GM12864 (cell line): ENCODE data around the gene CFAP92.

Experiments used
- DNase-seq: peaks from one replicate; pipeline ENCODE4 v3.0.0-alpha.2; 2011; ENCODE audit warnings: low read depth
- H3K4me3 ChIP-seq: 2 replicates; pipeline ENCODE4 v1.5.1; 2011; ENCODE audit warnings: mild to moderate bottlenecking, low read depth, low read length, control low read depth
- CTCF ChIP-seq: IDR thresholded peaks from 2 replicates; pipeline ENCODE4 v1.5.1; 2011; ENCODE audit warnings: low read depth, mild to moderate bottlenecking, moderate library complexity, low read length, control low read depth, inconsistent platforms; ENCODE audit errors: missing control alignments

CFAP92 gene

GRCh38 chr3:129001806-129002572 lies 8.1 kb upstream of the CFAP92 start:
- TF ChIP-seq CTCF: no peak
- DNase-seq: no peak
- H3K4me3 ChIP-seq: no peak overlapping the region

- no peak within 1 kb of the TSS for H3K4me3 ChIP-seq
- no peak for TF ChIP-seq CTCF
- DNase-seq: no peak
These were observed 7.4 kb upstream of the CFAP92 start, which contains the start of gene EFCC1 for GRCh38 chr3:129001101-129001805. EFCC1 (plus strand) TSS chr3:129001304; CDS start chr3:129001629, 325 bp downstream.

- DNase-seq: no peak
- no peak overlapping the region for H3K4me3 ChIP-seq
- TF ChIP-seq CTCF: no peak
These were observed 6.8 kb upstream of the CFAP92 start for GRCh38 chr3:129000742-129001100.

GRCh38 chr3:128999102-128999501 lies 5.2 kb upstream of the CFAP92 start:
- H3K4me3 ChIP-seq: no peak overlapping the region
- no peak for TF ChIP-seq CTCF
- no peak for DNase-seq

- H3K4me3 ChIP-seq: no peak overlapping the region
- no peak for TF ChIP-seq CTCF
- DNase-seq: no peak
These were observed 4.7 kb upstream of the CFAP92 start for GRCh38 chr3:128998561-128998960.

DNA sequence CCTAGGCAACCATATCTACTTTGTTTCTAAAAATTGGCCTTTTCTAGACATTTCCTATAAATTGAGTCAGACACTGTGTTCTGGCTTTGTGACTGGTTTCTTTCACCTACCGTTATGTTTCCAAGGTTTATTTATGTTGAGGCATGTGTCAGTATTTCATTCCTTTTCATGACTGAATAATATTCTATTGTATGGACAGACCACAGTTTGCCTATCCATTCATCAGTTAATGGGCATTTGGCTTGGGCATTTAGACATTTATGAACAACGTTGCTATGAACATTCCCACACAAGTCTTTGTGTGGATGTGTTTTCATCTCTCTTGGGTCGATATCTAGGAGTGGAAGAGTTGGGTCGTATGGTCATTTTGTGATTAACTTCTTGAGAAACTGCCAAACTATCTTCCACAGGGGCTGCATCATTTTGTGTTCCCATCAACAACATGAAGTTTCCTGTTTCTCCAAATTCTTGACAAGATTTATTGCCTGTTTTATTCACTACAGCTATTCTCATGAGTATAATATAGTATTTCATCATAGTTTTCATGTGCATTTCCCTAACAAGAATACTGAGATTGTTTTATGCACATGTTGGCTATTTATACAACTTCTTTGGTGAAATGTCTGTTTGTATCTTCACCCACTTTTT lies 3.7 kb upstream of the CFAP92 start:
- no peak for TF ChIP-seq CTCF
- DNase-seq: no peak
- no peak overlapping the region for H3K4me3 ChIP-seq

- H3K4me3 ChIP-seq: no peak overlapping the region
- no peak for TF ChIP-seq CTCF
- no peak for DNase-seq
These were observed 2.9 kb upstream of the CFAP92 start for GRCh38 chr3:128996726-128997125.
